WTC11 (cell line): Measurements from ENCODE around the gene SMAD2. TPM values are rescaled to one million over a fixed set of nuclear protein-coding genes. Genes with fewer than 3 reads are reported as not detected.

Experiments
- ATAC-seq: fragments of 200-7000 bp; cut with Tn5 transposase; 2 replicates; pipeline ENCODE4 v1.10.0; 2021; ENCODE audit warnings: mild to moderate bottlenecking, moderate library complexity
- CTCF ChIA-PET: fragments of 300-600 bp; sonication (Branson Sonifier 250); formaldehyde crosslinking; loops from one replicate; lab custom pipeline; 2021; ENCODE audit warnings: antibody characterized with exemption; lab: Charles Lee
- POLR2A ChIA-PET: fragments of 350-600 bp; sonication (Branson Sonifier 250); formaldehyde crosslinking; loops from one replicate; lab custom pipeline; 2021; ENCODE audit warnings: antibody characterized with exemption; lab: Charles Lee
- DNase-seq: peaks from one replicate; pipeline ENCODE4 v3.0.0; 2021; ENCODE audit warnings: low spot score
- H3K27ac Mint-ChIP-seq: 2 replicates; pipeline ENCODE4 v1.8.0; 2021; ENCODE audit warnings: mixed read lengths
- H3K27me3 Mint-ChIP-seq: 2 replicates; pipeline ENCODE4 v1.8.0; 2021; ENCODE audit warnings: low read depth, mild to moderate bottlenecking, moderate library complexity, mixed read lengths
- H3K36me3 Mint-ChIP-seq: 2 replicates; pipeline ENCODE4 v1.8.0; 2021; ENCODE audit warnings: mixed read lengths
- H3K4me1 Mint-ChIP-seq: 2 replicates; pipeline ENCODE4 v1.8.0; 2022; ENCODE audit warnings: mixed read lengths
- H3K4me3 Mint-ChIP-seq: 2 replicates; pipeline ENCODE4 v1.8.0; 2021; ENCODE audit warnings: mild to moderate bottlenecking, moderate library complexity, mixed read lengths
- H3K9me3 Mint-ChIP-seq: 2 replicates; pipeline ENCODE4 v1.8.0; 2021; ENCODE audit warnings: mixed read lengths
- ATF1 ChIP-seq: sonication (generic); formaldehyde crosslinking; IDR thresholded peaks from 2 replicates; pipeline ENCODE4 v1.8.1; 2023; ENCODE audit warnings: mild to moderate bottlenecking, moderate library complexity, missing genetic modification reagents
- CREB1 ChIP-seq: sonication (generic); formaldehyde crosslinking; IDR thresholded peaks from 2 replicates; pipeline ENCODE4 v1.8.0; 2023; ENCODE audit warnings: mild to moderate bottlenecking, missing genetic modification reagents
- GRHL2 ChIP-seq: fragments of 250-450 bp; sonication (Bioruptor Pico); IDR thresholded peaks from 2 replicates; pipeline ENCODE4 v1.8.0; 2022; ENCODE audit warnings: mild to moderate bottlenecking, moderate library complexity; ENCODE audit not compliant: insufficient replicate concordance, severe bottlenecking
- PRRX2 ChIP-seq: fragments of 250-450 bp; sonication (Bioruptor Pico); IDR thresholded peaks from 2 replicates; pipeline ENCODE4 v1.8.0; 2021; ENCODE audit warnings: mild to moderate bottlenecking
- SOX15 ChIP-seq: fragments of 250-450 bp; sonication (Bioruptor Pico); IDR thresholded peaks from 2 replicates; pipeline ENCODE4 v1.9.0; 2021; ENCODE audit warnings: mild to moderate bottlenecking
- TCF7 ChIP-seq: sonication (generic); formaldehyde crosslinking; IDR thresholded peaks from 2 replicates; pipeline ENCODE4 v1.8.0; 2022; ENCODE audit warnings: mild to moderate bottlenecking, low read depth, missing genetic modification reagents, moderate library complexity
- ZNF121 ChIP-seq: sonication (generic); formaldehyde crosslinking; IDR thresholded peaks from 2 replicates; pipeline ENCODE4 v1.8.0; 2023; ENCODE audit warnings: missing genetic modification reagents
- ZNF671 ChIP-seq: fragments of 250-450 bp; sonication (Bioruptor Pico); IDR thresholded peaks from 2 replicates; pipeline ENCODE4 v1.8.0; 2021; ENCODE audit warnings: mild to moderate bottlenecking
- total RNA-seq: library from RNA; stranded (reverse); gene quantifications from 3 replicates; pipeline ENCODE4 v1.2.3, GENCODE V29; 2021
- TF ChIP-seq, protein P1 (sequence below): sonication (generic); formaldehyde crosslinking; IDR thresholded peaks from 2 replicates; pipeline ENCODE4 v1.8.1; 2022; ENCODE audit warnings: missing genetic modification reagents, borderline replicate concordance
- TF ChIP-seq, protein P2 (sequence below): sonication (generic); formaldehyde crosslinking; IDR thresholded peaks from 2 replicates; pipeline ENCODE4 v1.8.0; 2022; ENCODE audit warnings: mild to moderate bottlenecking, missing genetic modification reagents
- TF ChIP-seq, protein P3 (sequence below): sonication (generic); formaldehyde crosslinking; IDR thresholded peaks from 2 replicates; pipeline ENCODE4 v1.8.1; 2023; ENCODE audit warnings: mild to moderate bottlenecking, missing genetic modification reagents, moderate library complexity
- TF ChIP-seq, protein P4 (sequence below): sonication (generic); formaldehyde crosslinking; IDR thresholded peaks from 2 replicates; pipeline ENCODE4 v1.8.0; 2022; ENCODE audit warnings: missing genetic modification reagents
- TF ChIP-seq, protein P5 (sequence below): fragments of 200-600 bp; IDR thresholded peaks from 2 replicates; pipeline ENCODE4 v1.8.0; 2022; ENCODE audit warnings: antibody characterized with exemption

SMAD2 gene
- total RNA-seq, 1 experiment from 2014 or later, result 104 TPM

DNA sequence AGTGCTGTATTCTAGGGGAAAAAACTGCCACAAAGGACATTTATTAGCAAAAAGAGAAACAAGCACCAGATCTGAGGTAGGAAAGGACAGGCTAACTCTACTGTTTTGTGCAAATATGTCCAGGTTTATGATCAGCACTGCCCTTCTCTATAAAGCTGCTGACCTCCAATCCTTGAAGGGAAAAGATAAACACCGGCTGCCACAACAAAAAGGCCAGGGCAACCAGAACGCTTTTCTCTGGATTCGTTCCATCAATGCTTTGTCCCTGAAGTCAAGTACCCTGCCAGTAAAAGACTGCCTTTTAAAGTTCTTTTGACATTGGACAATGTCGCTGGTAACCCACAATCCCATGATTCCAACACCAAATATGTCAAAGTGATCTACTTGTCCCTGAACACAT lies 21.0 kb downstream of the SMAD2 start (continued):
- TF ChIP-seq, protein P1, sequence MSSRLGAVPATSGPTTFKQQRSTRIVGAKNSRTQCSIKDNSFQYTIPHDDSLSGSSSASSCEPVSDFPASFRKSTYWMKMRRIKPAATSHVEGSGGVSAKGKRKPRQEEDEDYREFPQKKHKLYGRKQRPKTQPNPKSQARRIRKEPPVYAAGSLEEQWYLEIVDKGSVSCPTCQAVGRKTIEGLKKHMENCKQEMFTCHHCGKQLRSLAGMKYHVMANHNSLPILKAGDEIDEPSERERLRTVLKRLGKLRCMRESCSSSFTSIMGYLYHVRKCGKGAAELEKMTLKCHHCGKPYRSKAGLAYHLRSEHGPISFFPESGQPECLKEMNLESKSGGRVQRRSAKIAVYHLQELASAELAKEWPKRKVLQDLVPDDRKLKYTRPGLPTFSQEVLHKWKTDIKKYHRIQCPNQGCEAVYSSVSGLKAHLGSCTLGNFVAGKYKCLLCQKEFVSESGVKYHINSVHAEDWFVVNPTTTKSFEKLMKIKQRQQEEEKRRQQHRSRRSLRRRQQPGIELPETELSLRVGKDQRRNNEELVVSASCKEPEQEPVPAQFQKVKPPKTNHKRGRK (CRISPR knock-in tag), result no peak
- TF ChIP-seq, protein P2, sequence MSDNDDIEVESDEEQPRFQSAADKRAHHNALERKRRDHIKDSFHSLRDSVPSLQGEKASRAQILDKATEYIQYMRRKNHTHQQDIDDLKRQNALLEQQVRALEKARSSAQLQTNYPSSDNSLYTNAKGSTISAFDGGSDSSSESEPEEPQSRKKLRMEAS, result no peak
- no peak for TF ChIP-seq CREB1 (CRISPR knock-in tag)

DNA sequence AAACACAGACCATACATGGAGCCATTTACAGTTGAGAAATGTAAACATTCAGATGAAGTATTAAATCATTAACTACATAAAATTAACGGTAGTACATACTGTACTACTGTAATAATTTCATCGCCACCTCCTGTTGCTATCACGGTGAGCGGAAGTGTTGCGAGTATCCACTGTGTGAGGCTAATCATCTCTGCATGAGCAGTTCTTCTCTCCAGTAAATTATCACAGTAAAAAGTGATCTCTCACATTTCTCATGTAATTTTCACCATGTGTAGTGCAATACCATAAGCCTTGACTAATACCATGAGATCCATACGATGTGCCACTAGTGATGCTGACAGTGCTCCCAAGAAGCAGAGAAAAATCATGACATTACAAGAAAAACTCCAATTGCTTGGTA lies 21.9 kb downstream of the SMAD2 start:
- H3K27ac Mint-ChIP-seq, result no peak overlapping the region
- no peak for ATAC-seq
- CTCF ChIA-PET, result interaction anchor here (1.5 kb wide), 1 partner anchor 89 kb away, joined by 5 read pairs; no protein-coding TSS in a partner anchor
- no peaks in the 10 kb centered on the region for H3K27me3 Mint-ChIP-seq
- H3K4me3 Mint-ChIP-seq, result no peak overlapping the region
- H3K36me3 Mint-ChIP-seq, result peaks cover 28% of the 10 kb centered on the region
- H3K4me1 Mint-ChIP-seq, result peaks cover 60% of the 10 kb centered on the region
- DNase-seq, result no peak
- H3K9me3 Mint-ChIP-seq, result peaks cover 16% of the 10 kb centered on the region
- no peak for TF ChIP-seq ATF1 (CRISPR knock-in tag)
- no peak for TF ChIP-seq TCF7 (CRISPR knock-in tag)
- POLR2A ChIA-PET, result no interaction called here

DNA sequence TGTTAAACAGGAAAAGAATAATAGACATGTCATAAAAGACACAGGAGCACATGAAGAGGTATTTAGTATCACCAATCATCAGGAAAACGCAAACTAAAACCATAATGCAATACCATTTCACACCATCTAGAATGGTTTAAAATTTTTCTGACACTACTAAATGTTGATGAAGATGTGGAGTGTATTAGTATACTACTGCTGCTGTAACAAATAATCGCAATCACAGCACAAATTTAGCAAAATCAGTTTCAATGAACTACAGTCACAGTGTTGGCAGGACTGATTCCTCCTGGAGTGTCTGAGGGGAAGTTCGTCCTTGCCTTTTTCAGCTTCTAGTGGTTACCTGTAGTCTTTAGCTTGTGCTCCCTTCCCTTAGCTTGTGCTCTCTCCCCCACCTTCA lies 24.1 kb downstream of the SMAD2 start:
- no peak overlapping the region for H3K4me3 Mint-ChIP-seq

More for the DNA sequence above, 24.1 kb downstream of the SMAD2 start:
- ChIA-PET CTCF (no interaction called here), POLR2A (no interaction called here)
- peaks cover 64% of the 10 kb centered on the region for H3K4me1 Mint-ChIP-seq
- H3K27me3 Mint-ChIP-seq, result no peaks in the 10 kb centered on the region
- H3K36me3 Mint-ChIP-seq, result peaks cover 28% of the 10 kb centered on the region
- no peak overlapping the region for H3K27ac Mint-ChIP-seq
- DNase-seq, result no peak
- no peak for ATAC-seq
- peaks cover 16% of the 10 kb centered on the region for H3K9me3 Mint-ChIP-seq
- no peak for TF ChIP-seq ZNF121 (CRISPR knock-in tag)
- no peak for TF ChIP-seq GRHL2 (CRISPR knock-in tag)
- TF ChIP-seq, protein P3, sequence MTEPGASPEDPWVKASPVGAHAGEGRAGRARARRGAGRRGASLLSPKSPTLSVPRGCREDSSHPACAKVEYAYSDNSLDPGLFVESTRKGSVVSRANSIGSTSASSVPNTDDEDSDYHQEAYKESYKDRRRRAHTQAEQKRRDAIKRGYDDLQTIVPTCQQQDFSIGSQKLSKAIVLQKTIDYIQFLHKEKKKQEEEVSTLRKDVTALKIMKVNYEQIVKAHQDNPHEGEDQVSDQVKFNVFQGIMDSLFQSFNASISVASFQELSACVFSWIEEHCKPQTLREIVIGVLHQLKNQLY (CRISPR knock-in tag), result no peak
- TF ChIP-seq, protein P4, sequence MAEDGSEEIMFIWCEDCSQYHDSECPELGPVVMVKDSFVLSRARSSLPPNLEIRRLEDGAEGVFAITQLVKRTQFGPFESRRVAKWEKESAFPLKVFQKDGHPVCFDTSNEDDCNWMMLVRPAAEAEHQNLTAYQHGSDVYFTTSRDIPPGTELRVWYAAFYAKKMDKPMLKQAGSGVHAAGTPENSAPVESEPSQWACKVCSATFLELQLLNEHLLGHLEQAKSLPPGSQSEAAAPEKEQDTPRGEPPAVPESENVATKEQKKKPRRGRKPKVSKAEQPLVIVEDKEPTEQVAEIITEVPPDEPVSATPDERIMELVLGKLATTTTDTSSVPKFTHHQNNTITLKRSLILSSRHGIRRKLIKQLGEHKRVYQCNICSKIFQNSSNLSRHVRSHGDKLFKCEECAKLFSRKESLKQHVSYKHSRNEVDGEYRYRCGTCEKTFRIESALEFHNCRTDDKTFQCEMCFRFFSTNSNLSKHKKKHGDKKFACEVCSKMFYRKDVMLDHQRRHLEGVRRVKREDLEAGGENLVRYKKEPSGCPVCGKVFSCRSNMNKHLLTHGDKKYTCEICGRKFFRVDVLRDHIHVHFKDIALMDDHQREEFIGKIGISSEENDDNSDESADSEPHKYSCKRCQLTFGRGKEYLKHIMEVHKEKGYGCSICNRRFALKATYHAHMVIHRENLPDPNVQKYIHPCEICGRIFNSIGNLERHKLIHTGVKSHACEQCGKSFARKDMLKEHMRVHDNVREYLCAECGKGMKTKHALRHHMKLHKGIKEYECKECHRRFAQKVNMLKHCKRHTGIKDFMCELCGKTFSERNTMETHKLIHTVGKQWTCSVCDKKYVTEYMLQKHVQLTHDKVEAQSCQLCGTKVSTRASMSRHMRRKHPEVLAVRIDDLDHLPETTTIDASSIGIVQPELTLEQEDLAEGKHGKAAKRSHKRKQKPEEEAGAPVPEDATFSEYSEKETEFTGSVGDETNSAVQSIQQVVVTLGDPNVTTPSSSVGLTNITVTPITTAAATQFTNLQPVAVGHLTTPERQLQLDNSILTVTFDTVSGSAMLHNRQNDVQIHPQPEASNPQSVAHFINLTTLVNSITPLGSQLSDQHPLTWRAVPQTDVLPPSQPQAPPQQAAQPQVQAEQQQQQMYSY (CRISPR knock-in tag), result no peak
- no peak for TF ChIP-seq PRRX2 (CRISPR knock-in tag)
- TF ChIP-seq SOX15 (CRISPR knock-in tag), result no peak
- no peak for TF ChIP-seq ZNF671 (CRISPR knock-in tag)
- TF ChIP-seq, protein P5, sequence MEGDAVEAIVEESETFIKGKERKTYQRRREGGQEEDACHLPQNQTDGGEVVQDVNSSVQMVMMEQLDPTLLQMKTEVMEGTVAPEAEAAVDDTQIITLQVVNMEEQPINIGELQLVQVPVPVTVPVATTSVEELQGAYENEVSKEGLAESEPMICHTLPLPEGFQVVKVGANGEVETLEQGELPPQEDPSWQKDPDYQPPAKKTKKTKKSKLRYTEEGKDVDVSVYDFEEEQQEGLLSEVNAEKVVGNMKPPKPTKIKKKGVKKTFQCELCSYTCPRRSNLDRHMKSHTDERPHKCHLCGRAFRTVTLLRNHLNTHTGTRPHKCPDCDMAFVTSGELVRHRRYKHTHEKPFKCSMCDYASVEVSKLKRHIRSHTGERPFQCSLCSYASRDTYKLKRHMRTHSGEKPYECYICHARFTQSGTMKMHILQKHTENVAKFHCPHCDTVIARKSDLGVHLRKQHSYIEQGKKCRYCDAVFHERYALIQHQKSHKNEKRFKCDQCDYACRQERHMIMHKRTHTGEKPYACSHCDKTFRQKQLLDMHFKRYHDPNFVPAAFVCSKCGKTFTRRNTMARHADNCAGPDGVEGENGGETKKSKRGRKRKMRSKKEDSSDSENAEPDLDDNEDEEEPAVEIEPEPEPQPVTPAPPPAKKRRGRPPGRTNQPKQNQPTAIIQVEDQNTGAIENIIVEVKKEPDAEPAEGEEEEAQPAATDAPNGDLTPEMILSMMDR, result no peak
